HepG2 (cell line): ENCODE measurements around the gene KMT2D. TPM values are rescaled to one million over a fixed set of nuclear protein-coding genes. Genes with fewer than 3 reads are reported as not detected.

Source experiments
- AGO1 ChIP-seq: fragments of 200-400 bp; formaldehyde crosslinking; IDR thresholded peaks from 2 replicates; pipeline ENCODE4 v1.6.1; 2017; ENCODE audit warnings: mild to moderate bottlenecking, low read depth, low read length, moderate library complexity; ENCODE audit not compliant: poor library complexity, severe bottlenecking
- CBX2 ChIP-seq, 2 experiments: fragments of 200-600 bp in 1 of 2; sonication (generic); formaldehyde crosslinking in 1 of 2; IDR thresholded peaks; 2 replicates each; pipeline versions ENCODE4 v1.7.0 to v1.8.1; 2018 to 2022; ENCODE audit warnings: low read depth in 2 of 2, low read length in 1 of 2, mild to moderate bottlenecking in 1 of 2, missing genetic modification reagents in 1 of 2
- EHMT2 ChIP-seq: fragments of 200-600 bp; sonication (generic); IDR thresholded peaks from 2 replicates; pipeline ENCODE4 v1.7.0; 2017; ENCODE audit warnings: antibody characterized with exemption, low read depth, low read length, borderline replicate concordance
- HDAC2 ChIP-seq: sonication (generic); formaldehyde crosslinking; IDR thresholded peaks from 2 replicates; pipeline ENCODE4 v1.4.0; 2020; ENCODE audit warnings: missing genetic modification reagents
- JUNB ChIP-seq: sonication (generic); formaldehyde crosslinking; IDR thresholded peaks from 2 replicates; pipeline ENCODE4 v1.8.0; 2022; ENCODE audit warnings: missing genetic modification reagents, mild to moderate bottlenecking, borderline replicate concordance
- KDM3A ChIP-seq: IDR thresholded peaks from 2 replicates; pipeline ENCODE4 v1.6.1; 2018; ENCODE audit warnings: low read depth, missing compliant biosample characterization
- RFXANK ChIP-seq: IDR thresholded peaks from 2 replicates; pipeline ENCODE4 v1.6.1; 2016
- SMC3 ChIP-seq: IDR thresholded peaks from 2 replicates; pipeline ENCODE4 v1.6.1; 2011; ENCODE audit warnings: low read length, improper control_type of control experiment
- TOE1 ChIP-seq: sonication (generic); formaldehyde crosslinking; IDR thresholded peaks from 2 replicates; pipeline ENCODE4 v1.4.0; 2020; ENCODE audit warnings: mild to moderate bottlenecking, missing genetic modification reagents
- XBP1 ChIP-seq: sonication (generic); formaldehyde crosslinking; IDR thresholded peaks from 2 replicates; pipeline ENCODE4 v1.5.0; 2020; ENCODE audit warnings: missing genetic modification reagents
- ZNF101 ChIP-seq: sonication (generic); formaldehyde crosslinking; IDR thresholded peaks from 2 replicates; pipeline ENCODE4 v1.4.0; 2020; ENCODE audit warnings: mild to moderate bottlenecking, low read depth, missing genetic modification reagents, borderline replicate concordance
- ZNF460 ChIP-seq: sonication (generic); formaldehyde crosslinking; IDR thresholded peaks from 2 replicates; pipeline ENCODE4 v1.5.1; 2020; ENCODE audit warnings: missing genetic modification reagents, mild to moderate bottlenecking, borderline replicate concordance
- ZNF546 ChIP-seq: sonication (generic); formaldehyde crosslinking; conservative IDR thresholded peaks from 2 replicates; pipeline ENCODE4 v1.8.1; 2023; ENCODE audit warnings: mild to moderate bottlenecking, missing genetic modification reagents
- ZNF703 ChIP-seq: sonication (generic); formaldehyde crosslinking; IDR thresholded peaks from 2 replicates; pipeline ENCODE4 v1.5.1; 2020; ENCODE audit warnings: missing genetic modification reagents, mild to moderate bottlenecking, moderate library complexity, borderline replicate concordance
- ZSCAN9 ChIP-seq: IDR thresholded peaks from 2 replicates; pipeline ENCODE4 v1.6.1; 2016; ENCODE audit warnings: borderline replicate concordance
- ZZZ3 ChIP-seq: sonication (generic); formaldehyde crosslinking; IDR thresholded peaks from 2 replicates; pipeline ENCODE4 v1.4.0; 2020; ENCODE audit warnings: missing genetic modification reagents, mild to moderate bottlenecking, borderline replicate concordance
- polyA plus RNA-seq, 8 experiments: library from polyadenylated mRNA; depleted of rRNA in 3 of 8; stranded (reverse) in 7 of 8; unstranded in 1 of 8; fragments of >200 nt; fragmentation: Illumina TruSeq in 4 of 8; extraction: Trizol in 4 of 8; gene quantifications; 2 replicates each; pipeline versions ENCODE4 v1.2.1 to v1.2.3, GENCODE V29; 2011 to 2016; ENCODE audit warnings: low read depth in 4 of 8, missing spikeins in 1 of 8, mixed read lengths in 1 of 8; ENCODE audit not compliant: insufficient read depth in 1 of 8
- total RNA-seq, 5 experiments: library from RNA; depleted of rRNA; stranded (reverse); fragments of >200 nt; fragmentation: Illumina TruSeq; extraction: Trizol; gene quantifications; 2 replicates each; pipeline ENCODE4 v1.2.3, GENCODE V29; 2016; ENCODE audit warnings: low read depth in 1 of 5
- TF ChIP-seq, protein P1 (sequence below): sonication (generic); formaldehyde crosslinking; IDR thresholded peaks from 2 replicates; pipeline ENCODE4 v1.5.1; 2020; ENCODE audit warnings: missing genetic modification reagents, mild to moderate bottlenecking, borderline replicate concordance
- TF ChIP-seq, protein P2 (sequence below): sonication (generic); formaldehyde crosslinking; IDR thresholded peaks from 2 replicates; pipeline ENCODE4 v1.4.0; 2020; ENCODE audit warnings: low read depth, missing genetic modification reagents
- TF ChIP-seq, protein P3 (sequence below): sonication (generic); formaldehyde crosslinking; IDR thresholded peaks from 2 replicates; pipeline ENCODE4 v1.5.0; 2020; ENCODE audit warnings: missing genetic modification reagents

KMT2D gene
- total and polyA plus RNA-seq, 2 of the 13 experiments (the other 11 are each of a cell fraction or from before 2014, with no cell fraction given): 8.1 to 10.4 TPM

DNA sequence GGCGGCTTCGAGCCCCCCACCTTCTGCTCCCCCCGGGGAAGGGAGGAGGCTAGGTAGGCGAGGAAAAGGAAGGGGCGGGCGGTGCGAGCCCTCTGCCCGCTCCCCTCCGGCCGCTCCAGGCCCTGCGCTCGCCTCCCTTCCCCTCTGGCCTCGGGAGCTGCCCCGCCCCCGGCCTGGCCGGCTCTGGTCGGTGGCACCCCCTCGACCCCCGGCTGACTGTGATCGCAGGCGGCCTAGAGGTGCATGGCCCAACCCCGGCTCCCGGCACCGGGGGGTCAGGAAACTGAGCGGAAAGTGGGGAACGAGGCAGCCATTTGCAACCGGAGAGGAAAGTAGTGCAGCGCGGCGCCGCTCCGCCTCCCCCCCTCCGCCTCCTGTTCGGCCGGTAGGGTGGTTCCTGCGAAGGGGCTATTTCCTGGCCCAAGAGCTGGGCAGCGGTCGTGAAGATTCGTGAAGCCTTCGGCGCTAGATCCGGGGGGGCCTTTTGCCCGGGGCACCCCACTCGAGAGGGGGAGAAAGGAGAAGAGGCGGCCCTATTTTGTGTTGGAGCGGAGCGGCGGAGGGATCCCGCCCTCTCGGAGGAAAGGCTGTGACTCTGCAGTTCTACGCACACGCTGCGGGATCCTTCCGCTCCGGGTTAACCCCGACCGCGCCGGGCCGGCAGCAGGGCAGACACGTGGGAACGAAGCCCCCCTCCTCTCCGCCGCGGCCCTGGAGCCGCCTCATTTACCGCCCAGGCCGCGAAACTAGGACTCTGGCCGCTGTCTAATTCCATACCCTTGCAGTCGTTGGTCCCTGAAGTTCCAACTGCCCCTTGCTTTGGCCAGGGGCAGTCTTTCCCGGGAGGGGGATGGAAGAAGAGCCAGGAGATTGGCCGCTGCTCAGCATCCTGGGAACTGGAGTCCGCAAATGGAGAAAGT lies at the start of gene KMT2D (continued):
- TF ChIP-seq, protein P1, sequence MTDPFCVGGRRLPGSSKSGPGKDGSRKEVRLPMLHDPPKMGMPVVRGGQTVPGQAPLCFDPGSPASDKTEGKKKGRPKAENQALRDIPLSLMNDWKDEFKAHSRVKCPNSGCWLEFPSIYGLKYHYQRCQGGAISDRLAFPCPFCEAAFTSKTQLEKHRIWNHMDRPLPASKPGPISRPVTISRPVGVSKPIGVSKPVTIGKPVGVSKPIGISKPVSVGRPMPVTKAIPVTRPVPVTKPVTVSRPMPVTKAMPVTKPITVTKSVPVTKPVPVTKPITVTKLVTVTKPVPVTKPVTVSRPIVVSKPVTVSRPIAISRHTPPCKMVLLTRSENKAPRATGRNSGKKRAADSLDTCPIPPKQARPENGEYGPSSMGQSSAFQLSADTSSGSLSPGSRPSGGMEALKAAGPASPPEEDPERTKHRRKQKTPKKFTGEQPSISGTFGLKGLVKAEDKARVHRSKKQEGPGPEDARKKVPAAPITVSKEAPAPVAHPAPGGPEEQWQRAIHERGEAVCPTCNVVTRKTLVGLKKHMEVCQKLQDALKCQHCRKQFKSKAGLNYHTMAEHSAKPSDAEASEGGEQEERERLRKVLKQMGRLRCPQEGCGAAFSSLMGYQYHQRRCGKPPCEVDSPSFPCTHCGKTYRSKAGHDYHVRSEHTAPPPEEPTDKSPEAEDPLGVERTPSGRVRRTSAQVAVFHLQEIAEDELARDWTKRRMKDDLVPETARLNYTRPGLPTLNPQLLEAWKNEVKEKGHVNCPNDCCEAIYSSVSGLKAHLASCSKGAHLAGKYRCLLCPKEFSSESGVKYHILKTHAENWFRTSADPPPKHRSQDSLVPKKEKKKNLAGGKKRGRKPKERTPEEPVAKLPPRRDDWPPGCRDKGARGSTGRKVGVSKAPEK (CRISPR knock-in tag): 0 out of 2 replicates have a peak, but pooled peaks have one; percentile 51
- TF ChIP-seq EHMT2 (no peak), HDAC2 (CRISPR knock-in tag) (peak; percentile 61), ZSCAN9 (CRISPR knock-in tag) (no peak), RFXANK (CRISPR knock-in tag) (peak; percentile 55; the same call in 1 of the 2 replicates), JUNB (CRISPR knock-in tag) (peak; percentile 23; the same call in 1 of the 2 replicates), AGO1 (peak; percentile 74), ZNF101 (CRISPR knock-in tag) (no peak; the same call in 1 of the 2 replicates), ZZZ3 (CRISPR knock-in tag) (peak; percentile 84; the same call in 1 of the 2 replicates), XBP1 (CRISPR knock-in tag) (peak; percentile 10; the same call in 1 of the 2 replicates), KDM3A (peak; percentile 85; the same call in 1 of the 2 replicates), ZNF546 (no peak), ZNF460 (CRISPR knock-in tag) (peak; percentile 24; the same call in 1 of the 2 replicates), SMC3 (no peak), ZNF703 (peak; percentile 78; the same call in 1 of the 2 replicates), CBX2 (IDR thresholded peaks at IDR 0.05; ENCODE audit: low read depth, low read length) (no peak), CBX2 (CRISPR knock-in tag; IDR thresholded peaks at IDR 0.05; ENCODE audit: low read depth) (no peak), TOE1 (CRISPR knock-in tag) (0 out of 2 replicates have a peak, but pooled peaks have one; percentile 24)
- TF ChIP-seq, protein P2, sequence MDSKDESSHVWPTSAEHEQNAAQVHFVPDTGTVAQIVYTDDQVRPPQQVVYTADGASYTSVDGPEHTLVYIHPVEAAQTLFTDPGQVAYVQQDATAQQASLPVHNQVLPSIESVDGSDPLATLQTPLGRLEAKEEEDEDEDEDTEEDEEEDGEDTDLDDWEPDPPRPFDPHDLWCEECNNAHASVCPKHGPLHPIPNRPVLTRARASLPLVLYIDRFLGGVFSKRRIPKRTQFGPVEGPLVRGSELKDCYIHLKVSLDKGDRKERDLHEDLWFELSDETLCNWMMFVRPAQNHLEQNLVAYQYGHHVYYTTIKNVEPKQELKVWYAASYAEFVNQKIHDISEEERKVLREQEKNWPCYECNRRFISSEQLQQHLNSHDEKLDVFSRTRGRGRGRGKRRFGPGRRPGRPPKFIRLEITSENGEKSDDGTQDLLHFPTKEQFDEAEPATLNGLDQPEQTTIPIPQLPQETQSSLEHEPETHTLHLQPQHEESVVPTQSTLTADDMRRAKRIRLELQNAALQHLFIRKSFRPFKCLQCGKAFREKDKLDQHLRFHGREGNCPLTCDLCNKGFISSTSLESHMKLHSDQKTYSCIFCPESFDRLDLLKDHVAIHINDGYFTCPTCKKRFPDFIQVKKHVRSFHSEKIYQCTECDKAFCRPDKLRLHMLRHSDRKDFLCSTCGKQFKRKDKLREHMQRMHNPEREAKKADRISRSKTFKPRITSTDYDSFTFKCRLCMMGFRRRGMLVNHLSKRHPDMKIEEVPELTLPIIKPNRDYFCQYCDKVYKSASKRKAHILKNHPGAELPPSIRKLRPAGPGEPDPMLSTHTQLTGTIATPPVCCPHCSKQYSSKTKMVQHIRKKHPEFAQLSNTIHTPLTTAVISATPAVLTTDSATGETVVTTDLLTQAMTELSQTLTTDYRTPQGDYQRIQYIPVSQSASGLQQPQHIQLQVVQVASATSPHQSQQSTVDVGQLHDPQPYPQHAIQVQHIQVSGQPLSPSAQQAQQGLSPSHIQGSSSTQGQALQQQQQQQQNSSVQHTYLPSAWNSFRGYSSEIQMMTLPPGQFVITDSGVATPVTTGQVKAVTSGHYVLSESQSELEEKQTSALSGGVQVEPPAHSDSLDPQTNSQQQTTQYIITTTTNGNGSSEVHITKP: no peak; the same call in none of the 2 replicates
- TF ChIP-seq, protein P3, sequence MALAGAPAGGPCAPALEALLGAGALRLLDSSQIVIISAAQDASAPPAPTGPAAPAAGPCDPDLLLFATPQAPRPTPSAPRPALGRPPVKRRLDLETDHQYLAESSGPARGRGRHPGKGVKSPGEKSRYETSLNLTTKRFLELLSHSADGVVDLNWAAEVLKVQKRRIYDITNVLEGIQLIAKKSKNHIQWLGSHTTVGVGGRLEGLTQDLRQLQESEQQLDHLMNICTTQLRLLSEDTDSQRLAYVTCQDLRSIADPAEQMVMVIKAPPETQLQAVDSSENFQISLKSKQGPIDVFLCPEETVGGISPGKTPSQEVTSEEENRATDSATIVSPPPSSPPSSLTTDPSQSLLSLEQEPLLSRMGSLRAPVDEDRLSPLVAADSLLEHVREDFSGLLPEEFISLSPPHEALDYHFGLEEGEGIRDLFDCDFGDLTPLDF (CRISPR knock-in tag): no peak
